GM12875 (cell line): ENCODE measurements around the gene HGFAC.

ENCODE experiments used
- H3K4me3 ChIP-seq: one replicate; pipeline ENCODE4 v1.5.1; 2011; ENCODE audit warnings: low read depth, low read length, control low read depth
- TF ChIP-seq, protein P1 (sequence below): IDR thresholded peaks from 2 replicates; pipeline ENCODE4 v1.5.1; 2011; ENCODE audit warnings: low read depth, mild to moderate bottlenecking, control low read depth, inconsistent platforms, low read length, moderate library complexity, borderline replicate concordance; ENCODE audit not compliant: insufficient read depth

The HGFAC gene

DNA sequence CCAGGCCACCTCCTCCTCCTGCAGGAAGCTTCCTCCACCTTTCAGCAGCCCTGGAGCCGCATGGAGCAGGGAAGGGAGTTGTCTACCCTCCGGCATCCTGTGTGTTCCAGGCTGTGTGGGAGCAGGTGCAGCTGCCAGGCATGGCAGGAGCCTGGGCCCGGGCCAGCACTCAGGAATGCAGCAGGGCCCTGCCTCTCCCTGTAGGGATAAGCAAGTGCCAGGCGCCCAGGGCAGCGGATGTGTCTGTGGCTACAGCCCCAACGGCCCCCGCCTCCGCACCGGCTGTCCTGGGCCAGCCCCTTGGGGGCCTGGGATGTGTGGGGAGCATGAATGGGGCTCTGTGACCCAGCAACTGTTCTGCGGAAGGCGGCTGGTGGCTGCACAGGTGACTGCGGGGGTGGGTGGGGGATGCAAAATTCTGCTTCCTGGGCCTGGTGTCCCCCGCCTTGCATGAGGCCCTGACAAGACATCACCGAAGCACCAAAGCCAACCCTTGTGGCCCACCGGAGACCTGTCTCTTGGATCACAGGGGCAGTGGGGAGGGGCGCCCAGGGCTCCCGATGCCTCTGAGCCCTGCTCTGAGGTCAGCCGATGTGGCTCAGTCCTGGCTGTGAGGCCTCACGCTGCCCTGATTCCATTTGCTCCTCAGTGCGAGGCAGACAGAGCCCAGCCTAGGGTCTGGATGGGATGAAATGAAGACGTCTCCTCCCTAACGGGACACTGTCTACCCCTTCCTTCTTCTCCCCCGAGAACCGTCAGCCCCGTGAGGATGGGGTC, 19.9 kb downstream of the HGFAC start:
- TF ChIP-seq, protein P1, sequence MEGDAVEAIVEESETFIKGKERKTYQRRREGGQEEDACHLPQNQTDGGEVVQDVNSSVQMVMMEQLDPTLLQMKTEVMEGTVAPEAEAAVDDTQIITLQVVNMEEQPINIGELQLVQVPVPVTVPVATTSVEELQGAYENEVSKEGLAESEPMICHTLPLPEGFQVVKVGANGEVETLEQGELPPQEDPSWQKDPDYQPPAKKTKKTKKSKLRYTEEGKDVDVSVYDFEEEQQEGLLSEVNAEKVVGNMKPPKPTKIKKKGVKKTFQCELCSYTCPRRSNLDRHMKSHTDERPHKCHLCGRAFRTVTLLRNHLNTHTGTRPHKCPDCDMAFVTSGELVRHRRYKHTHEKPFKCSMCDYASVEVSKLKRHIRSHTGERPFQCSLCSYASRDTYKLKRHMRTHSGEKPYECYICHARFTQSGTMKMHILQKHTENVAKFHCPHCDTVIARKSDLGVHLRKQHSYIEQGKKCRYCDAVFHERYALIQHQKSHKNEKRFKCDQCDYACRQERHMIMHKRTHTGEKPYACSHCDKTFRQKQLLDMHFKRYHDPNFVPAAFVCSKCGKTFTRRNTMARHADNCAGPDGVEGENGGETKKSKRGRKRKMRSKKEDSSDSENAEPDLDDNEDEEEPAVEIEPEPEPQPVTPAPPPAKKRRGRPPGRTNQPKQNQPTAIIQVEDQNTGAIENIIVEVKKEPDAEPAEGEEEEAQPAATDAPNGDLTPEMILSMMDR = no peak
- H3K4me3 ChIP-seq = no peak overlapping the region

DNA sequence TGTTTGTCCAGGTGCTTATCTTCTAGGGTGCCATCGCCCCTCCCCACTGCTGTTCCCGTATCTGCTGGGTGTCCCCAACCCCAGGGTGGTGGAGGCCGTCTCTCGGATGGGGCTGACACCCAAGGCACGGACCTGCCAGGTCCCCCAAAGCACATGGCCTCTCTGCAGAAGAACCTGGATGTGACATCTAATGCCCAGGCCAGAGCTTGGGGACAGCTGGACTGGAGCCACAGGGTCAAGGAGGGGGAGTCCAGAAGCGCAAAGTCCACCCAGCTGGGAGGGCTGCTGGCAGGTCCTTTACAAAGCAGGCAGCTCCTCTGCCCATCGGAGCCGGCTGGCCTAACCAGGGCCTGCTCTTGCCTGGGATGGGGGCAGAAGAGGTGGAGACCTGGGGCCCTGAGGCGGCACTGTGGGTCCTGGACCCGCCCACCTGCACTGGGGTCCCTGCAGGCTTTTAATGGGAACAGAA, 20.6 kb downstream of the HGFAC start:
- H3K4me3 ChIP-seq = no peak overlapping the region

DNA sequence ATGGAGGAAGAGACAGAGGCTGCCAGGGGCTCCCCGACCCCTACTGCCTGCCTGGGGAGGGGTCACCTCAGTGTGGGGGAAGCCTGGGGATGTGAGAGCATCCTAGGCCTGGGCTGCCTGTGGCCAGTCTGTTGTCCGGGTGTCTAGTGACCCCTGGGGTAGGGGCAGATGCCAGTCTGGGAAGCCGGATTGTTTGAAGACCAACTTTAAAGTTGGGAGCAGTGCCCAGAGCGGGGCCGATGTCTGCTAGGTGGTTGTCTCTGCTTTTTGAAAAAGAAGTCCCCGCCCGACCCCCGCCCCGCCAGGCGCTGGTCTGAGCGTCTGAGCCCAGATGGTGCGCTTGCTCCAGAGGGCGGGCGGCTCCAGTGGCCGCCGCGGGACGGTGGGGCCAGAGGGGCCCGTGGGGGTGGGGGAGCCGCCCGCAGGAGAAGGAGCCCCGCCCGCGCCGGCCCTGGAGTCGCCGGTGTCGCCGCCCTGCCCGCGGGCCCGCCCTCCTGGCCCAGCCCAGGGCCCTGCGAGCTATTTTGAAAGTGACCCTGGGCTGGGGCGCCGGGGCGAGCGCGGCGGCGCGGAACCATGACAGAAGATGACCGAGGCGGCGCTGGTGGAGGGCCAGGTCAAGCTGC, 21.1 kb downstream of the HGFAC start, which contains the start of gene DOK7:
Gene DOK7, plus strand, starts transcription at position 517 of the 626 bp plus-strand sequence. Its CDS starts 70 bp downstream, at position 587.
- TF ChIP-seq, protein P1 = no peak
- no peak within 1 kb of the TSS for H3K4me3 ChIP-seq

More for the DNA sequence above, 20.6 kb downstream of the HGFAC start:
- TF ChIP-seq, protein P1 = no peak

DNA sequence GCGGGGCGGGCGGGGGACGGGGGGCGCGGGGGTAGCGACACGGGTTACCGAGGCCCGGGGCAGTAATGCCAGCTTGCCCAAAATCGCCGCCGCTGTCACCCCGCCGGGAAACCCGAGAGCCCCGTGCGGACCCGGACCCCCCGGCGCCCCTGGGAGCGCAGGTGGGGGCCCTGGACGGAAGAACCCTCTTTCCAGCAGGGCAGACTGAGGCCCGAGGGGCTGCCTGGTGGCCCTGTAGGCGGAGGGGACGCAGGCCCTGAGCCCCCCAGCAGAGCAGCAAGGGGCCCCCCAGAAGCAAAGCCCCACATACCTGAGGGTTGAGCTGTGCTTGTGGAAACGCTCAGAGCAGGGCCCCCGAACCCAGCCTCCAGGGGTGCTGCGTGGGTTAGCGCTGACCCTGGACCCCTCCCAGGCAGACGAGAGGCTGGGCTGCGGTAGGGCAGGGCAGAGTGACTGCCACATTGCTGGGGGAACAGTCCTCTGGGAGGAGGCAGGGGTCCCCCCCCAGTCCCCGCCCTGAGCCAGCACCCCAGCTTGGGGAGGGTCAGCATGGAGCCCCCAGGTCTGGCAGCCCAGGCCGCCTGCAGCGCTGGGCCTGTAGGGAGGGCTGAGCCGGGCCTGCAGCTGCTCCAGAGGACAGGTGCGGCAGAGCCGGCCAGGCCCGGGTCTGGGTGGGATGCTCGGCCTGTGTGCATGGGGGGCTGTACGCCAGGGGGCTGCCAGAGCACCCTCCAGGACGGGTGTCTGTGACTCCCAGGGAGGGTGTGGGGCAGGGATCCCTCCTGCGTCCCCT, 22.0 kb downstream of the HGFAC start:
- no peak overlapping the region for H3K4me3 ChIP-seq
- TF ChIP-seq, protein P1 = no peak

DNA sequence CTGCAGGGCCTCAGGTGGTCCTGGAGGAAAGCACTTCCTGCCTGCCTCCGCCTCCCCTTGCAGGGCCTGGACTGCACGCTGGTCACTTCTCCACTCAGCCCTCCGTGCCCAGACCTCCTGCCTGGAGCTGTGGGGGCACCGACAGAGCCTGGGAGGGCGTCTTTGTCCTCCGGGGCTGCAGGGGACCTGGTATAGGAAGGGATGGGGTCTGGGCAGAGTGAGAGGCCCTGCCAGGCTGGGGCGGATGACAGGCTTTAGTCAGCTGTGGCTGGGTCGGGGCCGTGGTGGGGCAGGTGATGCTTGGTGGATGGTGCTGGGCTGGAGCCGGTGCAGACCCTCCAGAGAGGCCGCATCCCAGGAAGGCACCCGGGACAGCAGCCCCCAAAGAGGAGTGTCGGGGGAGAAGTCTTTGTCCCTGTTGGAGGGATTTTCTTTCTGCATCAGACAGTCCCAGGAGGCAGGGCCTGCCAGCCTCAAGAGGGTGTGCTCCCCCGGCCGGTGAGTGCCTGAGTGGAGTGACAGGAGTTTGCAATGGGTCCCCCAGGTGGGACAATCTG, 22.7 kb downstream of the HGFAC start:
- TF ChIP-seq, protein P1 = no peak
- H3K4me3 ChIP-seq = no peak overlapping the region

DNA sequence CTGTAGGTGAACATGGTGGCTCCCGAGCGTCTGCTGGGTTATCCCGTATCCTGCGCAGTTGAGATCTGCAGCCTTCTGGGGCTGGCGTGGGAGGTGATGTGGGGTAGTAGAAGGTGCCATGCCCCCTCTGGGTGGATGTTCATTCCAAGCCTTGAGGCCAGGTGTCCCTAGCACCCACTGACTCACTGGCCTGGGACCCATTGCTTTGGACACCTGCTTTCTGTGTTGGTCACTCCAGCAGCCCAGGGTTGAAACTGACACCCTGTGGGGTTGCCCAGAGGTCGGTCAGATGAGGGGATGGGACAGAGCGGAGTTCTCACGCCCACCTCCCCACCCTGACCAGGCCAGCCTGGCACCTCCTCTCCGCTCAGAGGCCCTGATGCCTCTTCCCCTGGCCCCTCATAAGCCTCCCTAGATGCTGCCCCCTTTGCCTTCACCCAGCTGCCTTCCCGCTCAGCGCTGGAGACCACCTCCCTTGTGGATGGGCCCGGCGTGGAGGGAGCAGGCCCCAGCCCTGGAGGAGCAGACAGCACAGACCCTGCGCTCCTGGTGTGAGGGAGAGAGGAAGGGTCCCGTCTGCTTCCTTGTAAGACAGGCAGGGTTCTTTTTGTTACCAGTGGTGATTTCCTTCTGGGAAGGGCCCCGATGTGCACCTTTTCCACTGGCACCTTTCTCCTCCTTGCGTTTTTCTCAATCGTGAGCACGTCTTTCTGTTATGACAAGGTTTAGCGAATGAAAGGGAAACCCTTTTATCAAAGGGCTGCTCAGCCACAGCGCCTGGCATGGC, 23.3 kb downstream of the HGFAC start:
- no peak overlapping the region for H3K4me3 ChIP-seq
- TF ChIP-seq, protein P1 = no peak
